GM12891 (cell line): Measurements from ENCODE around the gene NCF2.
A peak's percentile ranks its signal among the peaks of the same experiment; 100 is the strongest.

Experiments used
- PAX5 ChIP-seq: IDR thresholded peaks from 2 replicates; pipeline ENCODE4 v1.6.1; 2011; ENCODE audit warnings: low read length, moderate library complexity, mild to moderate bottlenecking; ENCODE audit not compliant: insufficient read depth, severe bottlenecking
- POLR2A ChIP-seq: IDR thresholded peaks from 2 replicates; pipeline ENCODE4 v1.6.1; 2011; ENCODE audit warnings: low read depth, low read length, control low read depth
- POLR2AphosphoS5 ChIP-seq: IDR thresholded peaks from 2 replicates; pipeline ENCODE4 v1.6.1; 2011; ENCODE audit warnings: low read depth, low read length, control low read depth
- POU2F2 ChIP-seq: IDR thresholded peaks from 2 replicates; pipeline ENCODE4 v1.6.1; 2011; ENCODE audit warnings: low read depth, mild to moderate bottlenecking, control low read depth, low read length, moderate library complexity
- SPI1 ChIP-seq: IDR thresholded peaks from 2 replicates; pipeline ENCODE4 v1.6.1; 2011; ENCODE audit warnings: low read depth, low read length, control low read depth
- TAF1 ChIP-seq: IDR thresholded peaks from 2 replicates; pipeline ENCODE4 v1.6.1; 2011; ENCODE audit warnings: low read depth, low read length, control low read depth

DNA sequence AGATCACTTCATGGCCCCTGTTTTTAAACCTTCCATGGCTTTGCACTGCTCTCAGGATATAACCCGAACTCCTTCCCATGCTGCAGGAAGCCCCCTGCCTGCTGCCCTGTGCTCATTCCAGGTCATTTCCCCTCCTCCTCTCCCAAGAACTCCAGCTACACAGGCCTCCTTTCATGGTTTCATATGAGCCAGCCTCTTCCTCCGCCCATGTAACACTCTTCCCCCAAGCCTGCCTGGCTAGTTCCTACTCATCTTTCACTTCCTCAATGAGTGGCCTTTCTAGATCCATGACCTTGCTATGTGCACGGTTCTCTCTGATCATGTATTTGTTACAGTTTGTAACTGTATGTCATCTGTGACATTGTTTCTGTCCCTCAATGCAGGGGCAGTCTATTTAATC, 3.1 kb upstream of the NCF2 start:
- no peak for TF ChIP-seq POLR2A
- no peak for TF ChIP-seq POLR2AphosphoS5
- TF ChIP-seq TAF1, result no peak; the same call in 1 of the 2 replicates
- TF ChIP-seq POU2F2, result no peak
- TF ChIP-seq PAX5, result no peak
- TF ChIP-seq SPI1, result peak; percentile 97
